Mesenchymal stem cell (in vitro differentiated cells and primary cell): ENCODE data around the gene GRK1.

Experiments used
- DNase-seq: peaks from one replicate; pipeline ENCODE4 v3.0.0-alpha.2; 2013
- H2AFZ ChIP-seq: one replicate; pipeline ENCODE4 v1.6.1; 2013; ENCODE audit warnings: low read depth, mild to moderate bottlenecking, control low read depth, inconsistent platforms, low read length, moderate library complexity
- H2AK5ac ChIP-seq: 2 replicates; pipeline ENCODE4 v1.6.1; 2013; ENCODE audit warnings: low read length, moderate library complexity, mild to moderate bottlenecking, inconsistent platforms; ENCODE audit not compliant: severe bottlenecking
- H2BK120ac ChIP-seq: one replicate; pipeline ENCODE4 v1.6.1; 2013; ENCODE audit warnings: low read depth, mild to moderate bottlenecking, inconsistent platforms, low read length, moderate library complexity
- H2BK12ac ChIP-seq, 2 experiments: one replicate each; pipeline ENCODE4 v1.6.1; 2013; ENCODE audit warnings: inconsistent platforms in 2 of 2, low read length in 2 of 2, mild to moderate bottlenecking in 2 of 2, moderate library complexity in 2 of 2, control low read depth in 1 of 2
- H2BK15ac ChIP-seq: one replicate; pipeline ENCODE4 v1.6.1; 2013; ENCODE audit warnings: mild to moderate bottlenecking, low read depth, inconsistent platforms; ENCODE audit not compliant: poor library complexity, severe bottlenecking
- H2BK5ac ChIP-seq: 2 replicates; pipeline ENCODE4 v1.6.1; 2013; ENCODE audit warnings: low read depth, mild to moderate bottlenecking, low read length, control low read depth, inconsistent platforms; ENCODE audit not compliant: poor library complexity, severe bottlenecking
- H3K14ac ChIP-seq, 2 experiments: one replicate each; pipeline ENCODE4 v1.6.1; 2013; ENCODE audit warnings: inconsistent platforms in 2 of 2, low read length in 2 of 2, control low read depth in 1 of 2, mild to moderate bottlenecking in 1 of 2, moderate library complexity in 1 of 2
- H3K18ac ChIP-seq, 2 experiments: one replicate each; pipeline ENCODE4 v1.6.1; 2013; ENCODE audit warnings: inconsistent platforms in 2 of 2, low read length in 2 of 2, control low read depth in 1 of 2, low read depth in 1 of 2, mild to moderate bottlenecking in 1 of 2
- H3K23ac ChIP-seq, 2 experiments: one replicate each; pipeline ENCODE4 v1.6.1; 2013; ENCODE audit warnings: inconsistent platforms in 2 of 2, low read length in 2 of 2, mild to moderate bottlenecking in 2 of 2, moderate library complexity in 2 of 2, control low read depth in 1 of 2
- H3K27ac ChIP-seq: 2 replicates; pipeline ENCODE4 v1.5.1; 2013; ENCODE audit warnings: mild to moderate bottlenecking, moderate library complexity, low read length, control low read depth, inconsistent platforms; ENCODE audit not compliant: poor library complexity, severe bottlenecking
- H3K27me3 ChIP-seq, 2 experiments: 2 replicates each; pipeline versions ENCODE4 v1.6.1 to v1.7.0; 2013; ENCODE audit warnings: low read length in 2 of 2, mild to moderate bottlenecking in 2 of 2, moderate library complexity in 2 of 2, control low read depth in 1 of 2, inconsistent platforms in 1 of 2; ENCODE audit not compliant: control insufficient read depth in 1 of 2, insufficient read depth in 1 of 2
- H3K36me3 ChIP-seq, 2 experiments: 2 replicates each; pipeline versions ENCODE4 v1.6.1 to v1.7.0; 2013; ENCODE audit warnings: low read length in 2 of 2, control low read depth in 1 of 2, inconsistent platforms in 1 of 2, low read depth in 1 of 2, mild to moderate bottlenecking in 1 of 2; ENCODE audit not compliant: insufficient read depth in 2 of 2, control insufficient read depth in 1 of 2
- H3K4ac ChIP-seq, 2 experiments: one replicate each; pipeline ENCODE4 v1.6.1; 2013; ENCODE audit warnings: inconsistent platforms in 2 of 2, low read length in 2 of 2, mild to moderate bottlenecking in 2 of 2, moderate library complexity in 2 of 2, control low read depth in 1 of 2, low read depth in 1 of 2
- H3K4me1 ChIP-seq: 2 replicates; pipeline ENCODE4 v1.6.1; 2013; ENCODE audit warnings: low read depth, low read length, control low read depth; ENCODE audit not compliant: control insufficient read depth, insufficient read depth
- H3K4me2 ChIP-seq: 2 replicates; pipeline ENCODE4 v1.6.1; 2013; ENCODE audit warnings: low read length, mild to moderate bottlenecking, inconsistent platforms; ENCODE audit not compliant: poor library complexity, severe bottlenecking
- H3K4me3 ChIP-seq, 2 experiments: 2 replicates each; pipeline versions ENCODE4 v1.5.1 to v1.7.0; 2013; ENCODE audit warnings: low read length in 2 of 2, mild to moderate bottlenecking in 2 of 2, control low read depth in 1 of 2, low read depth in 1 of 2; ENCODE audit not compliant: insufficient read depth in 1 of 2
- H3K79me1 ChIP-seq: replicated peaks from 2 replicates; pipeline ENCODE4 v1.6.1; 2013; ENCODE audit warnings: mild to moderate bottlenecking, control low read depth, low read length, inconsistent platforms; ENCODE audit not compliant: poor library complexity, severe bottlenecking
- H3K9ac ChIP-seq: 2 replicates; pipeline ENCODE4 v1.7.0; 2013; ENCODE audit warnings: mild to moderate bottlenecking, low read length, moderate library complexity
- H3K9me3 ChIP-seq: 2 replicates; pipeline ENCODE4 v1.7.0; 2013; ENCODE audit warnings: mild to moderate bottlenecking, low read length; ENCODE audit not compliant: control insufficient read depth
- H4K8ac ChIP-seq: one replicate; pipeline ENCODE4 v1.6.1; 2013; ENCODE audit warnings: inconsistent platforms, mild to moderate bottlenecking, low read length, moderate library complexity
- H4K91ac ChIP-seq: one replicate; pipeline ENCODE4 v1.6.1; 2013; ENCODE audit warnings: mild to moderate bottlenecking, low read length, inconsistent platforms
- WGBS: methylation state at CpG from one replicate; pipeline ENCODE4 v1.1.7; 2013; ENCODE audit warnings: mixed read lengths; 5-methylcytosine and 5-hydroxymethylcytosine counted together

GRK1 gene

DNA sequence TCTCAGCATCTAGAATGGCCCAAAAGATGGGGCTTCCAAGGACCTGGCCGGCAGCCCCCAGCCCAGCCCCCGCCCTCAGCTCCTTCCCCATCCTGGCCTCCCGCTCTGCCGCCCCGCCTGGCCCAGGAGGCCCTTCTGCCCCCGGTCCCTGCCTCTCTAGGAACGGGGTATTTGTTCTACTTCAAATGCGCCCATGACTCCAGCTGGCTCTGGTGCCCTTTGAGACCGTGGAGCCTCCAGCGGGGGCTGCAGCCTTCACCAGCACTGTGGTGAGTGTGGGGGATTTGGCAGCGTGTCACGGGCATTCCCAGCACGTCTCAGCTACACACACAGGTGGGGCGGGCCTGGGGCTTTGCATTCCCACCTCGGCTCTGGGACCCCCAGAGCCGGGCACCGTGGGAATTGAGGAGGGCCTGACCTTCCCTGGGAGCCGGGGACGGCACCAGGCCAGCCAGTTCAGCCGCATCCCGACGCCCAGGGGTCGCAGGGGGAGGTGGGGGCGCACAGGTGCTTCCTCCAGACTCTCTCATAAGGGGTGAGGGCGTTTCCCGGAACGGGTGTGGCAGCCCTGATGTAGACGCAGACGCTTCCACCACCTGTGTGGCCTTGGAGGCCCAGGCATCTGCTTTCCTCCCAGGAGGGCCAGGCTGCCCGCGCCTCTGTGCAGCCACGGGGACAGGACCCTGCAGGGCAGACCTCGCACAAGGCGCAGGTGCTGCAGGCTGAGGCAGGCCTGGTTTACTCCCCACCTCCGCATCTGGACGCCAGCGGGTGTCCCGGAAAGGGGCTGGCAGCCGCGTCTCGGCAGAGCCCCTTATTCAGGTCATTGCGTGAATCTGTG, 10.0 kb upstream of the GRK1 start:
- H2BK12ac ChIP-seq: no peak overlapping the region
- H3K4me1 ChIP-seq: peaks cover 34% of the 10 kb centered on the region
- H3K27me3 ChIP-seq: peaks cover 0 to 43% of the 10 kb centered on the region in 2 experiments
- H4K91ac ChIP-seq: no peak overlapping the region
- no peak overlapping the region for H3K4me3 ChIP-seq
- no peak overlapping the region for H3K23ac ChIP-seq
- H4K8ac ChIP-seq: no peak overlapping the region
- H3K79me1 ChIP-seq: no peaks in the 10 kb centered on the region
- H3K9me3 ChIP-seq: peaks cover 26% of the 10 kb centered on the region
- H2BK15ac ChIP-seq: no peak overlapping the region
- no peak overlapping the region for H2AFZ ChIP-seq
- H2BK5ac ChIP-seq: no peak overlapping the region
- DNase-seq: no peak
- H3K9ac ChIP-seq: no peak overlapping the region
- H3K4me2 ChIP-seq: no peak overlapping the region
- no peak overlapping the region for H3K27ac ChIP-seq
- H3K4ac ChIP-seq: no peak overlapping the region
- WGBS: 93% methylated on average over 42 of the region's 42 CpGs
- H3K18ac ChIP-seq: no peak overlapping the region
- no peaks in the 10 kb centered on the region for H3K36me3 ChIP-seq
- no peak overlapping the region for H2AK5ac ChIP-seq
- H3K14ac ChIP-seq: no peak overlapping the region
- H2BK120ac ChIP-seq: no peak overlapping the region

DNA sequence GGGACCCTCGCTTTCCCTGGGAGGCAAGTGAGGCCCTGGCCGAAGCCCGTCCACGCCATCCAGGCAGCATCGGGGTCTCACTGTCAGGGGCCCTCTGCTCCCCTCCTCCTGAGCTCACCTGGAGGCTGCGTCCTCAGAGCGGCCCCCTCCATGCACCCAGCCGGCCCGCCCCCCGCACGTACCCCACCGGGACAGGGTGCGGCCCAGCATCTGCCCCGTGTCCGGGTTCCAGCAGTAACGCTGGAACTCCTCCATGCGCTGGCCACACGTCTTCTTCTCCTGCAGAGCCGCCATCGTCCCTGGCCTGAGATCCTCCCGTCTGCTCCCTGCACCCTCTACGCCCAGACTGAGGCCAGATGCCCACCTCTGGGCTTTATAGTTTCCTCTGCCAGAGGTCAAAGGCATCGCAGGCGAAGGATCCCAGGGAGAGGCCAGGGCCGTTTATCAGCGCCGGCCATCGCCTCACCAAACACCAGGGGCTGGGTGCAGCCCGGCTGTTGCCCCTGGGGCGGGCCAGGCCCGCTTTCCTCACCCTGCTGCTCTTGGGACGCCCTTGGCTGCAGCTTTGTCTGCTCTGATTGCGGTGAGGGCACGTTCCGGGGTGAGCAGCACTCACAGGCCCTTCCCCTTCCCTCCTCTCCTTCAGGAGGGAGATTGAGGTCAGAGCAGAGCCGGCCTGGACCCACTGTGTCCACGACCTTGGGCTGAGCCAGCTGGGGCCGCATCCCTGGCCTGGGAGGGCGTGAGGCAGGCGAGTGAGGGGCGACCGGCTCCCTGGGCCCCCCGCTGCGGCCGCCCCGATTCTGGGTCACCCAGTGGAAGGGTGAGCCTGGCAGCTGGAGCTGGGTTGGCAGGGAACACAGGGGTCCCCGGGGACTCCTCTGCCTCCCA, 8.9 kb upstream of the GRK1 start, which contains the start of gene ATP4B:
Gene ATP4B (minus strand): TSS at position 348 of the 891 bp plus-strand sequence. CDS start 54 bp downstream, at position 294.
- Histone ChIP-seq H3K9ac (no peak within 1 kb of the TSS), H3K18ac (no peak within 1 kb of the TSS), H2BK15ac (no peak within 1 kb of the TSS), H3K14ac (no peak within 1 kb of the TSS), H2AK5ac (no peak within 1 kb of the TSS), H3K4me1 (peaks cover 24% of the 10 kb centered on the region), H3K4me3 (no peak within 1 kb of the TSS), H2BK12ac (no peak within 1 kb of the TSS), H3K23ac (no peak within 1 kb of the TSS), H3K27me3 (peaks cover 0 to 43% of the 10 kb centered on the region in 2 experiments), H2BK5ac (no peak within 1 kb of the TSS), H2BK120ac (no peak within 1 kb of the TSS), H4K91ac (no peak within 1 kb of the TSS), H2AFZ (no peak within 1 kb of the TSS), H3K4ac (no peak within 1 kb of the TSS), H3K4me2 (no peak within 1 kb of the TSS), H4K8ac (no peak within 1 kb of the TSS), H3K36me3 (no peaks in the 10 kb centered on the region), H3K9me3 (peaks cover 31% of the 10 kb centered on the region), H3K79me1 (no peaks in the 10 kb centered on the region), H3K27ac (no peak within 1 kb of the TSS)
- DNase-seq: no peak
- 91% methylated on average over 47 of the region's 47 CpGs for WGBS

DNA sequence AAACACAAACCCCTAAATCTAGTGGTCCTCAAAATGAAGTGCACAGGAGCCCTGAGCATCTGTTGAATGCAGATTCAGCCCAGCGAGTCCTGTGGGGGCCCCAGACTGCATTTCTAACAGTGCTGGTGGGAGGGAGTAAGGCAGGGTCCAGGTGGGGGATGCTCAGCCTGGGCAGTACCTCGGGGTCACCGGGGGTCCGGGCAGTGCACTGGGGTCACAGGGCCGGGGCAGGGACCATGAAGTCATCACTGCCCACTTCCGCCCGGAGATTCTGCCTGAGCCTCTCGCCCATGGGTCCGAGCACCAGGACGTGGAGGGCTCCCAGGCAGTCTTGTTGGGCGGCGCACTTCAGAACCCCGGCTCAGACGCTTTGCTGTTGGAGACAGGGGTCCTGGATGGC, 8.2 kb upstream of the GRK1 start:
- no peak overlapping the region for H3K14ac ChIP-seq
- no peak overlapping the region for H3K27ac ChIP-seq
- no peak overlapping the region for H2BK15ac ChIP-seq
- no peak overlapping the region for H3K23ac ChIP-seq
- no peak overlapping the region for H2BK12ac ChIP-seq
- no peak overlapping the region for H2BK120ac ChIP-seq
- H3K36me3 ChIP-seq: no peaks in the 10 kb centered on the region
- H3K18ac ChIP-seq: no peak overlapping the region
- H2AFZ ChIP-seq: no peak overlapping the region
- H4K8ac ChIP-seq: no peak overlapping the region
- H3K4me3 ChIP-seq: no peak overlapping the region
- 85% methylated on average over 14 of the region's 14 CpGs for WGBS
- no peak overlapping the region for H4K91ac ChIP-seq
- peaks cover 31% of the 10 kb centered on the region for H3K9me3 ChIP-seq
- no peak overlapping the region for H3K4ac ChIP-seq
- DNase-seq: no peak
- H3K4me2 ChIP-seq: no peak overlapping the region
- no peak overlapping the region for H2AK5ac ChIP-seq
- peaks cover 0 to 41% of the 10 kb centered on the region in 2 experiments for H3K27me3 ChIP-seq
- no peak overlapping the region for H3K9ac ChIP-seq
- no peak overlapping the region for H2BK5ac ChIP-seq
- peaks cover 17% of the 10 kb centered on the region for H3K4me1 ChIP-seq
- no peaks in the 10 kb centered on the region for H3K79me1 ChIP-seq

DNA sequence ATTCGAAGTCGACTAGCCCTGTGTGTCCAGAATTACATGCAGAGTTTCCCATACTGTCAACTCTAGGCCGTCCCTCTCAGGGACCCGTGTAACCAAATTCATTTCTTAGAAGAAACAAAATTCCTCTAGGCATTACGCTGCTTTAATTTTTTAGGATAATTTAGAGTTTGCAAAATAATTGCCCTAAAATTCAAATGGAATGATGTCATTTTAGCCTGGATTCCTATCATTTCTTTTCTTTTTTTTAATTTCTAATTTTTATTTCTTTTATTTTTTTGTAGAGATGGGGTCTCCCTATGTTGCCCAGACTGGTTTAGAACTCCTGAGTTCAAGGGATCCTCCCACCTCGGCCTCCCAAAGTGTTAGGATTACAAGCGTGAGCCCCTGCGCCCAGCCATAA, 7.7 kb upstream of the GRK1 start:
- WGBS: 93% methylated on average over 5 of the region's 8 CpGs

More for the DNA sequence above, 7.7 kb upstream of the GRK1 start:
- Histone ChIP-seq H2AFZ (no peak overlapping the region), H3K9me3 (peaks cover 31% of the 10 kb centered on the region), H2BK120ac (no peak overlapping the region), H3K14ac (no peak overlapping the region), H3K27ac (no peak overlapping the region), H4K8ac (no peak overlapping the region), H3K18ac (no peak overlapping the region), H3K4me1 (peaks cover 15% of the 10 kb centered on the region), H3K27me3 (peaks cover 0 to 39% of the 10 kb centered on the region in 2 experiments), H2BK12ac (no peak overlapping the region), H3K4ac (no peak overlapping the region), H3K79me1 (no peaks in the 10 kb centered on the region), H3K4me3 (no peak overlapping the region), H2BK15ac (no peak overlapping the region), H2BK5ac (no peak overlapping the region), H3K36me3 (no peaks in the 10 kb centered on the region), H2AK5ac (no peak overlapping the region), H3K23ac (no peak overlapping the region), H3K9ac (no peak overlapping the region), H3K4me2 (no peak overlapping the region), H4K91ac (no peak overlapping the region)
- DNase-seq: no peak
